Right kidney (tissue), 1 donor: ENCODE data around the gene DMXL2.
A peak's percentile ranks its signal among the peaks of the same experiment; 100 is the strongest.
"Not testable (repeated sequence)": the region's sequence is repeated elsewhere in the genome, so short reads cannot be mapped to it uniquely, and the experiment has no call there.

ENCODE experiments used
- DNase-seq: peaks from one replicate; pipeline ENCODE4 v3.0.0-alpha.2; 2016

Gene DMXL2

GRCh38 chr15:51576911-51577500 is 45.6 kb downstream of the DMXL2 start:
- DNase-seq, result no peak

- no peak for DNase-seq
Measured at GRCh38 chr15:51576286-51576850, 46.2 kb downstream of the DMXL2 start.

GRCh38 chr15:51575775-51576174 is 46.8 kb downstream of the DMXL2 start:
- no peak for DNase-seq

GRCh38 chr15:51573352-51573751 is 49.2 kb downstream of the DMXL2 start:
- not testable (repeated sequence) for DNase-seq

- peak; percentile 4 for DNase-seq
Measured at GRCh38 chr15:51568939-51569784, 53.4 kb downstream of the DMXL2 start.

GRCh38 chr15:51561271-51561670 is 61.3 kb downstream of the DMXL2 start:
- no peak for DNase-seq

- no peak for DNase-seq
Measured at GRCh38 chr15:51558876-51559275, 63.7 kb downstream of the DMXL2 start.

- no peak for DNase-seq
Measured at GRCh38 chr15:51558411-51558810, 64.2 kb downstream of the DMXL2 start.

- no peak for DNase-seq
Measured at GRCh38 chr15:51550841-51551240, 71.7 kb downstream of the DMXL2 start.

- DNase-seq, result no peak
Measured at GRCh38 chr15:51547656-51548055, 74.9 kb downstream of the DMXL2 start.

GRCh38 chr15:51536965-51537574 is 85.5 kb downstream of the DMXL2 start:
- DNase-seq, result no peak

- DNase-seq, result no peak
Measured at GRCh38 chr15:51533672-51534398, 88.7 kb downstream of the DMXL2 start.

GRCh38 chr15:51526955-51527354 is 95.6 kb downstream of the DMXL2 start:
- no peak for DNase-seq

GRCh38 chr15:51524376-51524775 is 98.2 kb downstream of the DMXL2 start:
- DNase-seq, result no peak

GRCh38 chr15:51516291-51516690 is 106.3 kb downstream of the DMXL2 start:
- no peak for DNase-seq

GRCh38 chr15:51505251-51505650 is 117.3 kb downstream of the DMXL2 start:
- DNase-seq, result no peak

- DNase-seq, result no peak
Measured at GRCh38 chr15:51503003-51503402, 119.6 kb downstream of the DMXL2 start.

GRCh38 chr15:51499379-51499976 is 123.1 kb downstream of the DMXL2 start:
- no peak for DNase-seq

GRCh38 chr15:51497806-51498205 is 124.8 kb downstream of the DMXL2 start:
- DNase-seq, result no peak

GRCh38 chr15:51496246-51496645 is 126.3 kb downstream of the DMXL2 start:
- DNase-seq, result no peak

GRCh38 chr15:51494411-51495314 is 127.9 kb downstream of the DMXL2 start:
- DNase-seq, result no peak
